Midbrain (tissue), 1 donor: ENCODE measurements around the gene ZNF362.
"Not testable (repeated sequence)": the region's sequence is repeated elsewhere in the genome, so short reads cannot be mapped to it uniquely, and the experiment has no call there.

Experiments used
- DNase-seq: peaks from one replicate; lab custom pipeline; 2025; lab: John Stamatoyannopoulos, UW

The ZNF362 gene

GRCh38 chr1:33306653-33307493, 50.6 kb downstream of the ZNF362 start:
- no peak for DNase-seq

DNA sequence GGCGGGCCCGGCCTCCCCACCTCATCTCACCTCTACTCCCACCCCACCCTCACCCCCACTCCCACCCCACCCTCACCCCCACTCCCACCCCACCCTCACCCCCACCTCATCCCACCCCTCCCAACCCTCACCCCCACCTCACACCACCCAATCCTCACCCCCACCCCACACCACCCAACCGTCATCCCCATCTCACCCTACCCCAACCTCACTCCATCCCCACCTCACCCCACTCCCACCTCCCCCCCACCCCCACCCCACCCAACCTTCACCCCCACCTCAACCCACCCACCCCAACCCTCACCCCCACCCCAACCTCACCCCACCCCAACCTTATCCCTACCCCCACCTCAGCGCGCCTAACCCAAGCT, 51.2 kb downstream of the ZNF362 start:
- no peak for DNase-seq

DNA sequence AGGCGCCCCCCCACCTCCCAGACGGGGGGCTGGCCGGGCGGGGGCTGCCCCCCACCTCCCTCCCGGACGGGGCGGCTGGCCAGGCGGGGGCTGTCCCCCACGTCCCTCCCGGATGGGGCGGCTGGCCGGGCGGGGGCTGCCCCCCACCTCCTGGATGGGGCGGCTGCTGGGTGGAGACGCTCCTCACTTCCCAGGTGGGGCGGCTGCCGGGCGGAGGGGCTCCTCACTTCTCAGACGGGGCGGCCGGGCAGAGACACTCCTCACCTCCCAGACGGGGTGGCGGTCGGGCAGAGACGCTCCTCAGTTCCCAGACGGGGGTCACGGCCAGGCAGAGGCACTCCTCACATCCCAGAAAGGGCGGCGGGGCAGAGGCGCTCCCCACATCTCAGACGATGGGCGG, 53.1 kb downstream of the ZNF362 start:
- not testable (repeated sequence) for DNase-seq

GRCh38 chr1:33310702-33311101, 54.4 kb downstream of the ZNF362 start:
- DNase-seq = no peak

DNA sequence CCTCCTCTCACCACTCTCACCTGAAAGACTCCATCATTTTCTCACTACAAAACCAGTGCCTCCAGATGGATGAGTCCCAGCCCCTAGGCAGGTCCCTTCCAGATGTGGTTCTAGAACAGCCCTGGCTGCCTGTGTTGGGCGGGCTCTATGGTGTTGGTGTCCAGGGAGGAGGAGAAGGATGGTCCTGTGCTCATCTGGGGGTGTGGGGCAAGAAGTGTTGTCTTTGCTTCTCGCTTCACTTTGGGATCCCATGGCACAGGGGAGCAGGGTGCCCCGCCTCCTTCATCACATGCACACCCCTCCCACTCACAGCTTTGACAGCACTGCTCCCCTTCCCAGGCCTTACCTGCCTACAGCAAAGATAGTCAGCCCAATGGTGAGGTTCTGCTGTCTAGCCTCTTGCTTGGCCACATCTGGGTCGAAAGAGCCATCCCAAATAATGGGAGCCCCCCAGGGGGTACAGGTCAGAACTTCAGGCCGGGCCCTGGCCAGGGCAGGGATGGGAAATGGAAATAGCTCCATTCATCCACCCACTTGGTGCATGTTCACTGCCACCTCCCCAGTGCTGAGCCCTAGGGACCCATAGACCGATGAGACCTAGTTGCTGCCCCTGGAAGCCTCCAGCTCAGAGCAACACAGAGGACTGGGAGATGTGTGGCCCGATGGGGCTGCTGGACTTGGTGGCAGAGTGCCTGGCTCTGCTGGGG, 55.6 kb downstream of the ZNF362 start:
- DNase-seq = no peak

- no peak for DNase-seq
Measured at GRCh38 chr1:33312413-33312749, 56.1 kb downstream of the ZNF362 start.

DNA sequence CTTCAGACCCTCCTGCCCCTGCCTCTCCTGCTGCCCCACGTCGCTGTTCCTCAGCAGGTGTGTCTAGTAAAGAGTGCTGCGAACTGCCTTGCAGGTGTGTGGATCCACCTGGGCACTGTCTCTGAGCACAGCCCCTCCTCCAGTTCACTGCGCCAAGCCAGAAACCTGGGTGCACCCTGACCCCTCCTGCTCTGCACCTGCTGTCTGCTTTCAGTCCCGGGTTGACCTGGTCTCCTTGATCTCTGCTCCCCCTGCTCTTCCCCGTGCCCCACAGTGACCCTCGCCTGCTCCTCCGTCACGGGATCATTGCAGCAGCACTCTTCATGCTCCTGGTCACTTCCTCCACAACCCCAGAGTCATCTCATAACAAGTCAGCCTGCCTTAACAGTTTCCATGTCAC, 58.1 kb downstream of the ZNF362 start:
- DNase-seq = no peak

- no peak for DNase-seq
Measured at GRCh38 chr1:33316601-33317000, 60.3 kb downstream of the ZNF362 start.

GRCh38 chr1:33317354-33317753, 61.1 kb downstream of the ZNF362 start:
- DNase-seq = no peak

GRCh38 chr1:33317946-33318345, 61.7 kb downstream of the ZNF362 start:
- no peak for DNase-seq

- DNase-seq = no peak
Measured at GRCh38 chr1:33319186-33319948, 63.1 kb downstream of the ZNF362 start.

DNA sequence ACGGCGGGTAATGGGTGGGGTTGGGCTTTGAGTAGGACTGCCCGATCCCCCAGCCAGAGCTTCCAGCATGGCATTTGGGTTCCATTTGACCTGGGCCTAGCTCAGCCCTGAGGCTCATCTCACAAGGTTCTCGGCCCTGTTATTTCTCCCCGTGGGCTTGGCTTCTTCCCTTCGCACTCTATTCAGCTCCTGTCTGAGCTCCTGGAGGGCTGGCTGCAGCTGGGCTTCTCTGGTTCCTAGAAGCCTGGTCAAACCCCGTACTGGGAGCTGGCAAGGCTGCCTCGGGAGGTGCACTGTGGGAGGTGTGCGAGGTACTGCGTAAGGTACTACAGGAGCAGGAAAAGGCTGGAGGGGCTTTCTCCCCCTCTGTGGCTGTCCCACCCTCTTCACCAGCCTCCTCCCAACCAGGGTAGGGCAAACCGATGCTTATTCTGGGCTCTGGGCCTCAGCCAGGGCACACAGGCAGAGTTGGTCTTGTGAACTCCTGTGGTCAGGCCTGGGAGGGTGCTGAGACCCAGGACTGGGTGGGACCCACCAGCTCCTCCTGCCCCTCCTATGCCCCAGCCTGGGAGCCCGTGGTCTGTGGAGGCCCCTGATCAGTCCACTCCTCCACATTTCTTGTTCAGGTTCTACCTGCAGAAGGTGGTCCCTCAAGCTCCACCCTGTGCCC, 63.8 kb downstream of the ZNF362 start:
- no peak for DNase-seq

DNA sequence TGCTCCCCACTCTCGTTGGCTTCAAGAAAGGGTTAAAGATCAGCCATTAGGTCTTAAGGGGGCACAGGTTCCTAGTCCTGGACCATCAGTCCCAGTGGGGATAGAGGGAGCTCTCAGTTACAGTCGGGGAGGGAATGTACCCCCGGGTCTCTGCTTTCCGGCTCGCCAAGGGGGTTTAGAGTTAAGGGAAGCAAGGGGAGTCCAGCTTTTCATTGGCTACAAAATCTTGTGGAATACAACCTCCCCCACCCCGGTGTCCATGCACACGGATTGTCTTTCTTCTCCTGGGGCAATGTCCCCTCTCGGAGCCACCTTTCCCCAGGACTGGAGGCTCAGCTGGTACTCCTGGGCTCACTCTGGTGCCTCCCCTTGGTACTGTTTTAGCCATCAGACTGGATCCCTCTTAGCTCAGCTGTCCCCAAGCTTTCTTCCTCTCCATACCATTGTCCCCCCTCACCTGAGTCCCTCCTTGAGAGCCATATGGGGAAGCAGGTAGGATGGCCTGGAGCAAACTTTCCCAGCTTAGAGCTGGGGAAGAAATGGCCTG, 64.4 kb downstream of the ZNF362 start, which contains the start of gene A3GALT2:
Gene A3GALT2, minus strand, starts transcription at position 480 of the 547 bp plus-strand sequence. Its CDS starts 0 bp downstream, at position 480.
- no peak for DNase-seq

GRCh38 chr1:33321178-33321577, 64.9 kb downstream of the ZNF362 start:
- DNase-seq = no peak

DNA sequence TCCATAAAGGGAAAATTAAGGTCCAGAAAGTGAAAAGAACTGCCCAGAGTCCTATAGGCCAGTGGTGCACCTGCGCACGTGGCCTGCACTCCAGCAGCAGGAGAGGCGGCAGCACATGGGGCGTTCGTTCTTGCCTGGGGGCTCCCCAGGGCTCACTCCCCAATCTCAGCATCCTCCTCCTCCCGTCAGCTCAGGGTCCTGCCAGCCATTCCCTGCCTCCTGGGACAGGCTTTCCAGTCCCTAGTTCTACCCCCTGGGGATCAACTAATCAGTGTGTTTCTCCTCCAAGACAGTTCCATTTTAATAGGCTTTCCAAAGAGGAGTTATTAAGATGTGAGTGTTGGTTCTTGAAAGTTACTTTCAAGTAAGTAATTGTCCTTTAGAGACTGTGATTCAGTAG, 65.8 kb downstream of the ZNF362 start:
- DNase-seq = no peak

GRCh38 chr1:33322870-33323585, 66.7 kb downstream of the ZNF362 start:
- no peak for DNase-seq

DNA sequence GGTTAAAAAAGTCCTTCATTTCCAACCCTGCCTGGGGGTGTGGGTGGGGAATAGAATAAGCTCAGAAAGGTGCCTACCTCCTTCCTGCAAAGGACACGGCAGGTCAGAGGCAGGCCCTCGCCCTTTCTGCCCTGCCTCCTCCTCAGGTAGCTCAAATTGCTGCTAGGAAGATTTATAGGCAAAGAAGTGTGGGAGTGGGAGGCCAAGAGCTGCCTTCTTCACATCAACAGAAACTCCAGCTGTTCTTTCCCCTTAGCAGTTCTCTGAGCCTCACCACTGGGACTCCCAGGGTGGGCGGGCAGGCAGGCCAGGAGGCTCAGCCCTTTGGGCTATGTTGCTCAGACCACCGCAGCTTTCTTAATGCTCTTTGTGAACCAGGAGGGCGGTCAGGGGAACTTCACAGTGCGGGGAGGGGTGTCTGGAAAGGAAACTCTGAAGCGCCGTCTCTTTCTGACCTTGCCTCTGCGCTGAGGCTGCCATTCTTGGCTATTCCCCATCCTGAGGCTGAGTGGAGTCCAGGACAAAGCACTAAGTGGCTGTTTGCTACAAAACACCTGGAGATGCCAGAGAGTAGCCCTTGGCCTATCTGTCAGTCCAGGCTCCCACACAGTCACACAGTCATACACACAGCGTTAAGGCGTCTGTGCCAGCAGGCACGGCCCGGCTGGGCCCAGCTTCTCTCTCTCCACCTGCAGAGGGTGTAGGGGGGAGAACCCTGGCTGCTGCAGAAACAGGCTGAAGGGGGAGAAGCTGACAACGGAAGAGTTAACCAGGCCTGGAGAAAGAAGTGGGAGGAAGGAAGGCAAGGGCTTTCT, 67.6 kb downstream of the ZNF362 start:
- no peak for DNase-seq

DNA sequence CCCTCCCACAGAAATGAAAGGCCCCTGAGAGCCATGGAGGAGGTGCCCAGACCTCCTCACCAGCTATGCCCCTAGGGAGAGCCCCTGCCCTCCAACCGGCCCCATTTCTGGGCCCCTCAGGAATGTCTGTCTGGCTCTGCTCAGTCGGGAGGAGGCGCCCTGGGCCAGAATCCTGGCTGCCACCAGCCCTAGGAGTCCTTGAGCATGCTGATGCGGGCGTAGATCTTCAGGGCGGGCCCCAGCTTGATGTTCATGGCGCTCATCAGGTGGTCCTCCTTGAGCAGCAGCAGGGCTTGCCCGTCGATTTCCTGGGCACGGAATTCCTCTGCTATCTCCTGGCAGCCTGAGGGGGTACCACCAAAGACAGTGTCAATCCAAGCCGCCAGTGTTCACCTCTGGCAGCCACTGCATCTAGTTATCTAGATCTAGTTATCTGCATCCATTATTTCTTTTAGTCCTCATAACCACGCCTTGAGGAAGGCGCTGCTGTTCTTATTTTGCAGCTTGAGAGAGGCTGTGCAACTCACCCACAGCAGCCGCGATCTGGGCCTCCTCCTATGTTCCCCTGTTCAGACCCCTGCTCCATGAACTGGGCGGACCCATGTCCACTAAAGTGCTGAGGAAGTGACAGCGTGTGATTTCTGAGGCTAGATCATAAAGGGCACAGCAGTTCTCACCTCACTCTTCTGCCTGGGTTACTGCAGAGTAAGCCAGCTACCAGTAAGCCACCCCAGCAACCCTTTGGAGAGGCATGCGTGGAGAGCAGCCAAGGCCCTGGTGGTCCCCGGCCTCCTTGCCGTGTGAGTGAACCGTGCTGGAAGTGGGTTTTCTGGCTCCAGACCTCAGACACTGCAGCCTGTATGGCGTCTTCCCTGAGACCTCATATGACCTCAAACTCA, 68.6 kb downstream of the ZNF362 start:
- DNase-seq = no peak

DNA sequence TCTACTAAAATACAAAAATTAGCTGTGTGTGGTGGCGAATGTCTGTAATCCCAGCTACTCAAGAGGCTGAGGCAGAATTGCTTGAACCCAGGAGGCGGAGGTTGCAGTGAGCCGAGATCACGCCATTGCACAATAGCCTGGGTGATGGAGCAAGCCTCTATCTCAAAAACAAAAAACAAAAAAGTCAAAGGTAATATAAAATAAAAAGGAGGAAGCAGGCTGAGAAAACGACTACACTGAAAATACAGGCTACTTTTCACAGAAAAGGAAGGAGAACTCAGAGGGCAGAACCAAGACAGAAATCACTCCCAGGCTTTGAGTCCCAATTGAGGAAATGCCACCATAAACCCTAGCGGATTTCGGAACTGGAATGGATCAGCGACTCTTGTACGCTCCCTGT, 70.5 kb downstream of the ZNF362 start:
- no peak for DNase-seq
